Muscle of back (tissue), 11 donors: ENCODE results near the gene PHF14. TPM values are rescaled to one million over a fixed set of nuclear protein-coding genes. Genes with fewer than 3 reads are reported as not detected.

ENCODE experiments used
- DNase-seq, 3 donors: peaks; one replicate each; pipeline versions ENCODE4 v3.0.0 to v3.0.0-alpha.2; 2013
- polyA plus RNA-seq, 10 donors: library from polyadenylated mRNA; unstranded; fragments of 120-200 nt; gene quantifications; one replicate each; pipeline ENCODE4 v1.2.1, GENCODE V29; 2013; ENCODE audit not compliant: insufficient read length in 10 of 10

PHF14 gene
- polyA plus RNA-seq, 10 donors: 30.5 to 46.6 (median 35.2) TPM

GRCh38 chr7:11206177-11206899, 232.7 kb downstream of the PHF14 start:
- DNase-seq: no peak

GRCh38 chr7:11207565-11207964, 233.9 kb downstream of the PHF14 start:
- no peak for DNase-seq

- DNase-seq: no peak
These were observed 235.3 kb downstream of the PHF14 start for GRCh38 chr7:11208883-11209465.

GRCh38 chr7:11210374-11210773, 236.7 kb downstream of the PHF14 start:
- no peak for DNase-seq

- DNase-seq: peak; percentile 46 to 80 (median 71)
These were observed 238.5 kb downstream of the PHF14 start for GRCh38 chr7:11212080-11212711.

- DNase-seq: no peak
These were observed 239.1 kb downstream of the PHF14 start for GRCh38 chr7:11212816-11213215.

- no peak for DNase-seq
These were observed 239.6 kb downstream of the PHF14 start for GRCh38 chr7:11213266-11213665.

GRCh38 chr7:11216276-11216675, 242.6 kb downstream of the PHF14 start:
- DNase-seq: no peak

GRCh38 chr7:11217848-11218565, 244.3 kb downstream of the PHF14 start:
- DNase-seq: no peak
